Endothelial cell of umbilical vein (primary cell): Measurements from ENCODE around the gene ZNF79. TPM values are rescaled to one million over a fixed set of nuclear protein-coding genes. Genes with fewer than 3 reads are reported as not detected.

Source experiments
- BruUV-seq: library from RNA; stranded (reverse); fragments of 400-500 nt; replicated peaks from 2 replicates; lab custom pipeline; 2021; lab: Mats Ljungman, UMichigan
- CTCF ChIA-PET: fragments of 300-600, 350-600 bp; sonication (Branson Sonifier 250); formaldehyde crosslinking; loops from one replicate; lab custom pipeline; 2021; ENCODE audit warnings: antibody characterized with exemption, inconsistent platforms; lab: Charles Lee
- POLR2A ChIA-PET: fragments of 300-600, 350-600 bp; sonication (Branson Sonifier 250); formaldehyde crosslinking; loops from one replicate; lab custom pipeline; 2021; ENCODE audit warnings: antibody characterized with exemption, inconsistent platforms; lab: Charles Lee
- DNase-seq: peaks from one replicate; pipeline ENCODE4 v3.0.0-alpha.2; 2011; ENCODE audit warnings: low read depth, low spot score
- FAIRE-seq: peaks from 2 replicates; lab custom pipeline; 2011; peaks lifted over from hg19 to GRCh38; lab: Jason Lieb, UNC
- H2AFZ ChIP-seq: 2 replicates; pipeline ENCODE4 v1.6.0; 2012; ENCODE audit warnings: low read depth, low read length, control low read depth, inconsistent platforms
- H3K27ac ChIP-seq: 2 replicates; pipeline ENCODE4 v1.5.1; 2011; ENCODE audit warnings: low read depth, mild to moderate bottlenecking, control low read depth, low read length, moderate library complexity; ENCODE audit not compliant: insufficient read depth
- H3K27me3 ChIP-seq, 2 experiments: 2 replicates each; pipeline versions ENCODE4 v1.6.0 to v1.6.1; 2011; ENCODE audit warnings: low read length in 2 of 2, mixed read lengths in 1 of 2; ENCODE audit not compliant: control insufficient read depth in 2 of 2, insufficient read depth in 2 of 2
- H3K36me3 ChIP-seq, 2 experiments: 2 replicates in 1 of 2; 3 replicates in 1 of 2; pipeline ENCODE4 v1.5.1; 2011; ENCODE audit warnings: low read length in 2 of 2, mild to moderate bottlenecking in 1 of 2, moderate library complexity in 1 of 2; ENCODE audit not compliant: control insufficient read depth in 2 of 2, insufficient read depth in 2 of 2; ENCODE audit errors: extremely low read depth in 1 of 2
- H3K4me1 ChIP-seq: 3 replicates; pipeline ENCODE4 v1.5.1; 2011; ENCODE audit warnings: mild to moderate bottlenecking, low read length; ENCODE audit not compliant: control insufficient read depth, insufficient read depth; ENCODE audit errors: extremely low read depth
- H3K4me2 ChIP-seq: 2 replicates; pipeline ENCODE4 v1.6.1; 2011; ENCODE audit warnings: low read length, control low read depth, mixed read lengths; ENCODE audit not compliant: insufficient read depth
- H3K4me3 ChIP-seq, 3 experiments: fragments of 200-600 bp in 1 of 3; sonication (generic), shearing (Covaris generic) in 1 of 3; replicated peaks in 1 of 3; 2 replicates each; pipeline ENCODE4 v1.5.1; 2011 to 2016; ENCODE audit warnings: control low read depth in 3 of 3, low read length in 3 of 3, mild to moderate bottlenecking in 2 of 3, inconsistent platforms in 1 of 3, low read depth in 1 of 3, moderate library complexity in 1 of 3; ENCODE audit not compliant: insufficient read depth in 1 of 3
- H3K79me2 ChIP-seq: 2 replicates; pipeline ENCODE4 v1.6.0; 2012; ENCODE audit warnings: low read length, inconsistent platforms; ENCODE audit not compliant: control insufficient read depth, insufficient read depth
- H3K9ac ChIP-seq: replicated peaks from 2 replicates; pipeline ENCODE3; 2011; ENCODE audit warnings: low read length, control low read depth; ENCODE audit not compliant: insufficient read depth; ENCODE audit errors: extremely low read depth
- H3K9me1 ChIP-seq: replicated peaks from 3 replicates; pipeline ENCODE4 v1.6.0; 2011; ENCODE audit warnings: mild to moderate bottlenecking, low read length; ENCODE audit not compliant: control insufficient read depth, insufficient read depth; ENCODE audit errors: extremely low read depth
- H3K9me3 ChIP-seq: replicated peaks from 2 replicates; pipeline ENCODE4 v1.5.1; 2012; ENCODE audit warnings: low read length, inconsistent platforms; ENCODE audit not compliant: control insufficient read depth, insufficient read depth
- H4K20me1 ChIP-seq: replicated peaks from 2 replicates; pipeline ENCODE3; 2011; ENCODE audit warnings: mild to moderate bottlenecking, low read length; ENCODE audit not compliant: control insufficient read depth, insufficient read depth; ENCODE audit errors: extremely low read depth
- EZH2 ChIP-seq: IDR thresholded peaks from 2 replicates; pipeline ENCODE4 v1.6.1; 2012; ENCODE audit warnings: borderline replicate concordance, low read depth, mild to moderate bottlenecking, moderate library complexity, low read length, inconsistent platforms; ENCODE audit not compliant: severe bottlenecking
- FOS ChIP-seq: IDR thresholded peaks from 2 replicates; pipeline ENCODE4 v1.6.1; 2011; ENCODE audit warnings: mild to moderate bottlenecking, low read length, moderate library complexity, borderline replicate concordance; ENCODE audit not compliant: insufficient read depth
- GATA2 ChIP-seq: IDR thresholded peaks from 2 replicates; pipeline ENCODE4 v1.7.0; 2011; ENCODE audit warnings: low read depth, mild to moderate bottlenecking, moderate library complexity, mixed read lengths, low read length; ENCODE audit not compliant: insufficient read length, insufficient read depth
- JUN ChIP-seq: IDR thresholded peaks from 2 replicates; pipeline ENCODE4 v1.6.1; 2011; ENCODE audit warnings: borderline replicate concordance, low read depth; ENCODE audit not compliant: insufficient read length, insufficient read depth
- MYC ChIP-seq: IDR thresholded peaks from one replicate; pipeline ENCODE4 v1.6.1; 2011; ENCODE audit warnings: mild to moderate bottlenecking, low read depth, low read length
- POLR2A ChIP-seq: IDR thresholded peaks from 2 replicates; pipeline ENCODE4 v1.6.1; 2012; ENCODE audit warnings: low read depth, mild to moderate bottlenecking, control low read depth, low read length
- POLR2AphosphoS5 ChIP-seq: IDR thresholded peaks from 2 replicates; pipeline ENCODE4 v1.6.1; 2012; ENCODE audit warnings: low read depth, mild to moderate bottlenecking, control low read depth, low read length, moderate library complexity; ENCODE audit not compliant: insufficient read depth
- dilution Hi-C: fragments of 300-500 bp; cut with MboI; formaldehyde crosslinking; loops from one replicate; pipeline ENCODE4 v1.15.0; 2019; ENCODE audit warnings: low sequenced_read_pairs; ENCODE audit not compliant: extremely low pct_ligation_motif_present
- intact Hi-C: fragments of 100-400 bp; cut with micrococcal nuclease; formaldehyde crosslinking; loops from one replicate; pipeline ENCODE4 v1.10.0; 2022
- polyA plus RNA-seq, 4 experiments: library from polyadenylated mRNA; depleted of rRNA in 3 of 4; stranded (reverse) in 3 of 4; unstranded in 1 of 4; fragments of >200 nt; gene quantifications; 2 replicates each; pipeline versions ENCODE4 v1.2.1 to v1.2.3, GENCODE V29; 2011 to 2012; ENCODE audit warnings: missing spikeins in 1 of 4
- total RNA-seq: library from RNA; stranded (reverse); gene quantifications from 2 replicates; pipeline ENCODE4 v1.2.3, GENCODE V29; 2021
- TF ChIP-seq, protein P1 (sequence below): IDR thresholded peaks from 2 replicates; pipeline ENCODE4 v1.6.1; 2011; ENCODE audit not compliant: insufficient read depth, insufficient read length
- TF ChIP-seq, protein P2 (sequence below), 2 donors: IDR thresholded peaks; 1 replicate in 1 of 2; 2 replicates in 1 of 2; pipeline ENCODE4 v1.5.1; 2011; ENCODE audit warnings: low read length in 2 of 2, mild to moderate bottlenecking in 2 of 2, moderate library complexity in 2 of 2, control low read depth in 1 of 2, inconsistent platforms in 1 of 2, low read depth in 1 of 2; ENCODE audit not compliant: insufficient read depth in 1 of 2; ENCODE audit errors: extremely low read depth in 1 of 2

Gene ZNF79
- total and polyA plus RNA-seq, 2 donors (not counting 3 experiments of a cell fraction or from before 2014, with no cell fraction given) = 6.3 to 10.6 TPM

DNA sequence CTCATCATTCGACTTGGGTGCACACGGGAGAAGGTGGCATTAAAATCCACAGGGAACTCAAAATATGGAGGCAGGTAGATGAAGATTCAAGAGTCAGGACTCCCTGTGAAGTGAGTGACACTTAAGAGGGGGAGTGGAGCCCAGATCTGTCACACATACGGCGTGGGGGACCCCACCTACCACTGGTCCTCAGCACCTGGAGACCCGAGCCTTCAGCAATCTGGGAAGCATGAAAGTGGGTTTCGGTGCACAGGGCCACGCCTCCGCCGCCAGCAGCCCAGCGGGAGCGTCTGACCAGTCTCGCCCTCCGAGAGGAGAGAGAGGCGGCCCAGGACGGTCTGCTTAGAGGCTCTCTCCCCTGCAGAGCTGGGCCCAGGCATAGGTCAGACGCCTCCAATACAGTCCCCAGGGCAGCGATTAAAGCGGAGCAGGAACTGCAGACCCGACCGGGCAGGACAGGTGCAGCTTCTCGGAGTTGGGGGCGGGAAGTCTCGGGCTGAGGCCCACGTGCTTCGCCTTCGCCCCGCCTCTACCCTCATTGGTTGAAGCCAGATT is 27.9 kb upstream of the ZNF79 start:
- H3K27ac ChIP-seq = no peak overlapping the region
- H3K9me3 ChIP-seq = no peaks in the 10 kb centered on the region
- FAIRE-seq = no peak
- H3K9me1 ChIP-seq = no peaks in the 10 kb centered on the region
- no peak overlapping the region for H3K9ac ChIP-seq
- no TSS peak for BruUV-seq
- H3K79me2 ChIP-seq = no peaks in the 10 kb centered on the region
- CTCF ChIA-PET = interaction anchor here (0.8 to 3.5 kb wide), 18 partner anchors 11 to 455 kb away, joined by 3 to 19 read pairs (median 4); partner anchors contain the start of gene ZNF79
- H3K36me3 ChIP-seq = no peaks in the 10 kb centered on the region
- no peak for DNase-seq
- peaks cover 9% of the 10 kb centered on the region for H3K4me1 ChIP-seq
- H4K20me1 ChIP-seq = no peaks in the 10 kb centered on the region
- intact Hi-C loops (loop anchor here (1.0 kb wide), 1 partner anchor 85 kb away; no protein-coding TSS in a partner anchor), dilution Hi-C loops (no loop called here)
- H2AFZ ChIP-seq = peak overlapping the region; percentile 97
- peak overlapping the region; percentile 81 for H3K4me2 ChIP-seq
- peaks cover 2 to 4% of the 10 kb centered on the region in 2 experiments for H3K27me3 ChIP-seq
- POLR2A ChIA-PET = interaction anchor here (0.6 to 1.3 kb wide), 4 partner anchors 28 to 172 kb away, joined by 3 to 7 read pairs (median 4); partner anchors contain the start of gene ZNF79
- TF ChIP-seq, protein P1, sequence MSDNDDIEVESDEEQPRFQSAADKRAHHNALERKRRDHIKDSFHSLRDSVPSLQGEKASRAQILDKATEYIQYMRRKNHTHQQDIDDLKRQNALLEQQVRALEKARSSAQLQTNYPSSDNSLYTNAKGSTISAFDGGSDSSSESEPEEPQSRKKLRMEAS = peak; percentile 96
- no peak for TF ChIP-seq POLR2A
- TF ChIP-seq GATA2 = no peak
- peak; percentile 29 for TF ChIP-seq MYC
- peak overlapping the region in 2 of 3 experiments; percentile 39 to 60 for H3K4me3 ChIP-seq

DNA sequence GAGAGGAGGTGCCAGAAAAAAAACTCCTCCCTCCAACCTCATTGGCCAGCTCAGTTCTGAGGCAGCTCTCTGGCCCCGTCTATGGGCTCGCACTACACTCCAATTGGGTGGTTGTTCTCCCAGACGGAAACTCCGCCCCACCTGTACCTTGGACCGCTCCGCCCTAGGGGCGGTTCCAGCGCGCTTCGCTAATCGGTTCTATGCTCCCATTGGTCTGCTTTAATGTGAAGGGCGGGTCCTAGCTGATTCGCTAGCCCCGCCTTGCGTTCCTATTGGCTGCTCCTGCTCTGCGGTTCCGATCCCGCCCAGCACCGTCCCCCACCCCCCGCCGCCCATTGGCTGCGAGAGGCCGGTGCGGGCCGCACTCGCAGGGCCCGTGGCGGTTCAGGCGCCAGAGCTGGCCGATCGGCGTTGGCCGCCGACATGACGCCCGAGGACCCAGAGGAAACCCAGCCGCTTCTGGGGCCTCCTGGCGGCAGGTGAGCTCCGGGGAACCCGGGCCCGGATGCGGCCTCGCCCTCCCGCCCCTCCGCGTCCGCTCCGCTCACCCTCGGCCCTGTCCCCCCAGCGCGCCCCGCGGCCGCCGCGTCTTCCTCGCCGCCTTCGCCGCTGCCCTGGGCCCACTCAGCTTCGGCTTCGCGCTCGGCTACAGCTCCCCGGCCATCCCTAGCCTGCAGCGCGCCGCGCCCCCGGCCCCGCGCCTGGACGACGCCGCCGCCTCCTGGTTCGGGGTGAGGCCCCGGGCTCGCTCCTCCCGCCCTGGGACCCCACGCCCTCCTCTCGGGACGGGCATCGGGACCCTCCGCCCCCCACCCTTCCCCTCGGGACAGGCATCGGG is 27.2 kb upstream of the ZNF79 start, which contains the start of gene SLC2A8:
TSS of gene SLC2A8 (plus strand) at position 362 of the 838 bp plus-strand sequence. CDS start at position 424, 62 bp downstream.
- no peaks in the 10 kb centered on the region for H4K20me1 ChIP-seq
- peak within 1 kb of the TSS; percentile 97 for H2AFZ ChIP-seq
- TF ChIP-seq EZH2 = no peak
- TF ChIP-seq, protein P2, sequence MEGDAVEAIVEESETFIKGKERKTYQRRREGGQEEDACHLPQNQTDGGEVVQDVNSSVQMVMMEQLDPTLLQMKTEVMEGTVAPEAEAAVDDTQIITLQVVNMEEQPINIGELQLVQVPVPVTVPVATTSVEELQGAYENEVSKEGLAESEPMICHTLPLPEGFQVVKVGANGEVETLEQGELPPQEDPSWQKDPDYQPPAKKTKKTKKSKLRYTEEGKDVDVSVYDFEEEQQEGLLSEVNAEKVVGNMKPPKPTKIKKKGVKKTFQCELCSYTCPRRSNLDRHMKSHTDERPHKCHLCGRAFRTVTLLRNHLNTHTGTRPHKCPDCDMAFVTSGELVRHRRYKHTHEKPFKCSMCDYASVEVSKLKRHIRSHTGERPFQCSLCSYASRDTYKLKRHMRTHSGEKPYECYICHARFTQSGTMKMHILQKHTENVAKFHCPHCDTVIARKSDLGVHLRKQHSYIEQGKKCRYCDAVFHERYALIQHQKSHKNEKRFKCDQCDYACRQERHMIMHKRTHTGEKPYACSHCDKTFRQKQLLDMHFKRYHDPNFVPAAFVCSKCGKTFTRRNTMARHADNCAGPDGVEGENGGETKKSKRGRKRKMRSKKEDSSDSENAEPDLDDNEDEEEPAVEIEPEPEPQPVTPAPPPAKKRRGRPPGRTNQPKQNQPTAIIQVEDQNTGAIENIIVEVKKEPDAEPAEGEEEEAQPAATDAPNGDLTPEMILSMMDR (IDR thresholded peaks at IDR 0.05; ENCODE audit: extremely low read depth in 1 of 2, insufficient read depth in 1 of 2, low read depth in 1 of 2, low read length in 2 of 2) = no peak
- TF ChIP-seq FOS = no peak
- TF ChIP-seq GATA2 = no peak
- peak; percentile 75 for TF ChIP-seq POLR2AphosphoS5
- peak; percentile 62 for TF ChIP-seq POLR2A
- TF ChIP-seq, protein P1 = no peak
- TF ChIP-seq JUN = no peak
- no peak for TF ChIP-seq MYC
- no TSS peak for BruUV-seq
- H3K36me3 ChIP-seq = no peaks in the 10 kb centered on the region
- no peaks in the 10 kb centered on the region for H3K9me1 ChIP-seq
- dilution Hi-C loops = no loop called here
- no peaks in the 10 kb centered on the region for H3K79me2 ChIP-seq
- H3K4me1 ChIP-seq = peaks cover 9% of the 10 kb centered on the region
- peak within 1 kb of the TSS; percentile 59 for H3K9ac ChIP-seq
- ChIA-PET POLR2A (interaction anchor here (0.6 to 1.3 kb wide), 5 partner anchors 27 to 1261 kb away, joined by 3 to 7 read pairs (median 3); partner anchors contain the start of gene ZNF79), CTCF (interaction anchor here (0.7 to 3.5 kb wide), 20 partner anchors 10 to 456 kb away, joined by 3 to 19 read pairs (median 4); partner anchors contain the start of gene ZNF79)
- peak within 1 kb of the TSS; percentile 5 for H3K27ac ChIP-seq
- H3K4me2 ChIP-seq = peak within 1 kb of the TSS; percentile 81
- peaks cover 2 to 4% of the 10 kb centered on the region in 2 experiments for H3K27me3 ChIP-seq
- no peaks in the 10 kb centered on the region for H3K9me3 ChIP-seq
- H3K4me3 ChIP-seq = peak within 1 kb of the TSS; percentile 42 to 85 (median 60)
- DNase-seq = peak; percentile 100
- FAIRE-seq = peak; percentile 97
- intact Hi-C loops = loop anchor here (1.0 kb wide), 4 partner anchors 27 to 457 kb away; partner anchors contain the start of gene ZNF79
